Fibroblast of skin of back (primary cell): ENCODE data around the gene SELENOO. TPM values are rescaled to one million over a fixed set of nuclear protein-coding genes. Genes with fewer than 3 reads are reported as not detected.
"Not testable (repeated sequence)": the region's sequence is repeated elsewhere in the genome, so short reads cannot be mapped to it uniquely, and the experiment has no call there.

Experiments
- DNase-seq: peaks from one replicate; pipeline ENCODE4 v3.0.0-alpha.2; 2013
- polyA plus RNA-seq, 2 experiments: library from polyadenylated mRNA; unstranded; fragments of 120-200 nt; gene quantifications; one replicate each; pipeline ENCODE4 v1.2.1, GENCODE V29; 2013; ENCODE audit not compliant: insufficient read length in 2 of 2

Gene SELENOO
- 17.7 TPM for polyA plus RNA-seq (2013, experiment 1 of 2; ENCODE audit: insufficient read length)
- polyA plus RNA-seq (2013, experiment 2 of 2; ENCODE audit: insufficient read length) = 10.7 TPM

DNA sequence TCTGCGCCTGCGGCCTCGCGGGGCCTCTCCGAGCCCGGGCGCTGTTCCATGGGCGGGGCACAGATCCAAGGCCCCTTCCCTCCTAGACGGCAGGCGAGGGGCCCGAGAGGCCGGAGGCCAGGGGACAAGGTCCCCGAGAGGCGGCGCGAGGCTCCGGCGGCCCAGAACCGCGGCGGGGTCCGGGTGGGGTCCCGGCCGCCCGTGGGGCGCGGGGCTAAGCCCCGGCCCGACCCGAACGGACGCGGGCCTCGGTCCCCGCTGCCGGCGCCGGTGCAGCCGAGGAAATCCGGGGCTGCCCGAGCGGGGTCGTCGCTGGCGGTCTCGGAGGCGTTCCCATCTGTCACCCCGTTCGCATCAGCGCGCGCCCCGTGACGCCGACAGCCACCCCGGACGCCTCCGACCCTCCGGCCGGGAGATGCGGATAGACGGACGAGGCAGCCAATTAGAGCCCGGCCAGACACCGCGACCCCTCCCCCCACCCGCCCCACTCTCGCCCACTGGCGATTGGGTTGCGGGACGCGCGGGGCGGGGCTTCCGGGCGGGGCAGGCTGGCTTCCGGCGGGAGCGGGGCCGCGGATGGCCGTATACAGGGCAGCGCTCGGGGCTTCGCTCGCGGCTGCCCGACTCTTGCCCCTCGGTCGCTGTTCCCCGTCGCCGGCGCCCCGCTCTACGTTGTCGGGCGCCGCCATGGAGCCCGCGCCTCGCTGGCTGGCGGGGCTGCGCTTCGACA, at the start of gene SELENOO:
SELENOO (plus strand) TSS at position 551 of the 730 bp plus-strand sequence; CDS start at position 577, 26 bp downstream.
- peak; percentile 87 for DNase-seq

DNA sequence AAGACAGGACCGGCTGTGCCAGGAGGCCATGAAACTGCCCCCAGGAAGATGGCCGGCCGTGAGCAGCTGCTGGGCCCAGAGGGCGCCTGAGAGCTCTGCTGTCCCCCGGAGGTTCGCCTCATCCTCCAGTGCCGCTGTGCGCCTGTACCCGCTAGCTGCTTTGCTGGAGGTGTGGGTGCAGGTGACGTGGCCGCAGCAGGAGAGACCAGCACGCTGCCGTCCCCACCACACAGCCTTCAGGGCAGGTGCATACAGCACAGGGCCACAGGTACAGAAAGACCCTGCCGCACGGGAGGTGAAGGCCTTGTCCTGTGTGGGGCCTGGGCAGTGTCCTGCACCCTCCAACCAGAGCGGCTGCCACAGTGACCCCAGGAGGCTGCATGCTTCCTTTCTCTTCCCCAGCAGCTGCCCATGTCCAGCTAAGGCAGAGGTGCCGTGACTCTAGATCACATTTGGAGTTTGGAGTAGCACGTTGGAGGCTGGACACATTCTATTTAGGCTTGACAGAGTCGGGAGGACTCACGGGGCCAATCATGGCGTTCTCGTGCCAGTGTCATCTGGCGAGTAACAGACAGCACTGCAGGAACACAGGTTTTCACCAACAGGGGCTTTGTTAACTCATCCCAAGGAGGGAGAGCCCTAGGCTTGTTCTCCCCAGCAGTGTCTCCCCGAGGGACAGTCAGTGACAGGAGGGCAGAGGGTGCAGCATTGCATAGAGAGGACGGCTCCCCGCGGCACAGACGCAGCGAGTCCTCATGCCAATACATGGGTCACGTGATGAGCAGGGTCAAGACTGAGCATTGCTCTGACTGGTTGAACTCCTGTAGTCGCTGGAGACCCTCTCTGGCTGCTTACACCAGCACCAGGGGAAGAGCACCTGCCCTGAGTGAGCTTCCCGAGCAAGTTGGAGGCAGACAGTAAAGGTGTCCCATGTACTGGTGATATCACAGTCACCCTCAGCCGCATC, 49.0 kb upstream of the SELENOO start:
- DNase-seq = no peak

GRCh38 chr22:50153056-50153755, 47.6 kb upstream of the SELENOO start:
- no peak for DNase-seq

GRCh38 chr22:50153756-50154140, 47.1 kb upstream of the SELENOO start:
- no peak for DNase-seq

DNA sequence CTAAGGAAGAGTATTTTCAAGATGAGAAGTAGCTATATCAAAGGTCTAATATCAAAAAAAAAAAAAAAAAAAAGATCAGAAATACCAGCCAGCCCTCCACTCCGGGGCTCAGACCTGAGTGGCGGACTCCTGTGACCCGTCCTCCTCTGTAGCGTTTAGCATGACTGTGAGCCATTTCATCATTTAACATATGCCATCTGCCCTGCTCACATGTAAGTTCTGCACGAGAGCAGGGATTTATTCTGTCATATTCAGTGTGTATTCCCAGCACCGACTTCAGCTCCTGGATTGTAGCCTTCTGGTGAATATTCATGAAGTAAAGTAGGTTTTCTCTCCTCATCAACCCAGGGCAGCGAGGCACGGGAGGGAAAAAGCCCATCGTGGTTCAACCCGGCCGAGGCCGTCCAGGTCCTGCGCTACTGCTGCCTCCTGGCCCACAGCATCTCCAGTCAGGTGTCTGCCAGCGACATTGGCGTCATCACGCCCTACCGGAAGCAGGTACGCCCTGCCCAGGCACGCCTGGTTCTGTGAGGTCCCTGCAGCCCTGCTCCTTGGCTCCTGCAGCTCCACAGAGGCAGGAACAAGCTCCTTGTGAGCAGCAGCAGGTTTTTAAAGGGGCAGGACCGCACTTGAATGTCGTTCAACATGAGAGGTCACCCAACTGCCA, 43.0 kb upstream of the SELENOO start:
- no peak for DNase-seq

GRCh38 chr22:50160947-50161346, 39.9 kb upstream of the SELENOO start:
- no peak for DNase-seq

- no peak for DNase-seq
These were observed 39.1 kb upstream of the SELENOO start for GRCh38 chr22:50161508-50162390.

DNA sequence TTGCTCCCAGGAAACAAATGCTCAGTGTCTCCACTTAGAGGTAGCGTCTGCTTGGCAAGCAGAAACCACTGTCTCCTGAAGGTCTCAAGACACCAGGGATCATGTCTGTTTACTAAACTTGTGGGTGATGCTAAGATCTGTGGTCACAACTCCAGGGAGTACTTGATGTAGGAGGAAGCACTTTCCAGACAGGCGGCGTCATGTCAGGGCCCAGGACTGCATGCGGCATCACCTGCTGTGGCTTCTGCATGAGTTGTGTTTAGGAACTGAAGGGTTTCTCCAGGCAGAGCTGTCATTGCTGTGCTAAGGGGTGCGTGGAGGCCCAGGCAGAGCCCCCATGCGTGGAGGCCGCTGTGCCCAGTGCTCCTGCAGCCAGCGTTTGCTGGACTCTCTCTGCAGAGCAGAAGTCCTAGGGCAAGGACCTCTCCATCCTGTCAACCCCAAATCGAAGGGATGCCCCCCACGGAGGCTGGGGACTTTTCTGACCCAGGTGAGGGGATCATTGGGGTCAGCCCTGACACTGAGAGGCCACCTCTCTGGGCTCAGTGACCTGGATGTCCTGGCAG, 38.3 kb upstream of the SELENOO start:
- DNase-seq = no peak

GRCh38 chr22:50165436-50166123, 35.2 kb upstream of the SELENOO start:
- DNase-seq = no peak

- DNase-seq = no peak
These were observed 32.9 kb upstream of the SELENOO start for GRCh38 chr22:50167689-50168489.

GRCh38 chr22:50168490-50169180, 32.2 kb upstream of the SELENOO start:
- not testable (repeated sequence) for DNase-seq

DNA sequence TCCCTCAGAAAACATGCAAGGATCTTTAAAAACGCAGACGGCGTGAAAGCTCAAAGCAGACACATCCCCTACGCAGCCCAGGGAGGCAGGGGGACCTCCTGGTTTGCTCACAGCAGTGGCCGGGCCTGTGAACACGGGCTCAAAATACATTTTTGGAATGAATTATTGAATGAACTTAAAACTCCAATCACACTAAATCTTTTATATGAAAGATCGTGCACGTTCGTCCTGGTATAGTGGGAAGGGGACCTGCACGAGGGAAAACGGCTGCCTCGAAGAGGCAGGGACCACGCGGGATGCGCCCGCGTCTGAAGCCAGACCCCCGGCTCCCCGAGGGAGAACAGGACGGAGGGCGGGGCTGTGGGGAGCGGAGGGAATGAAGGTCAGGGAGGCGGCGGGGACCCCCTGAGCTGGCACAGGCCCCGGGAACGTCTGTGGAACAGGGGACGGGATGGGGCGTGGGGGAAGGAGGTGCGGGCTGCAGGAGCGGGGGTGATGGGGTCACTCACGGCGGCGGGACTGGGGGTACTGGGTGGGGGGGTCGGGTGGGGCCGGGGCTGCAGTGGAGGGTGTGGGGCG, 31.5 kb upstream of the SELENOO start:
- DNase-seq = no peak

DNA sequence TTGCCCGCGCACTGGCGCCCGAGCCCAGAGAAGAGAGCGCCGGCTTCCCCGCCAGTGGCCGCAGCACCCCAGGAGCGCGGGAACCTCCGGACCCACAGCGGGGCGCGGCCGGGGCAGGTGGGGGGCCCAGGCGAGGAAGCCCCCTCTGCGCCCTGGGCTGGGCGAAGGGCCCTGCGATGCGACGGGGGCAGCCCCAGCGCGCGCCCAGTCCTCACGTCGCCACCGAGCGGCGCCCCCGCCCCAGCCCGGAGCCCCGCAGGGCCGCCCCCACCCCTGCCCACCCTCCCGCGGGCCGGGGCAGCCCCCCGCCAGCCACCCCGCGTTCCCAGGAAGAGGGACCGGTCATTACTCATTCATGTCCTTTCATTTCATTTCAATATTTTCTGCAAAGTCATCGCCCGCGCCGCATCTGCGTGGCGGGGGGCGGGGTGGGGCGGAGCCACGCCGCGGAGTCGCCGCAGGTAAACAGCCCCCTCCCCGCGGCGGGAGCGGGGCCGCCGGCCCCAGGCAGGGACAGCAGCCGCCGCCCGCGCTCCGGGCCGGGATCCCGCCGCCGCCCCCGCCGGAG, 31.0 kb upstream of the SELENOO start:
- peak; percentile 29 for DNase-seq

DNA sequence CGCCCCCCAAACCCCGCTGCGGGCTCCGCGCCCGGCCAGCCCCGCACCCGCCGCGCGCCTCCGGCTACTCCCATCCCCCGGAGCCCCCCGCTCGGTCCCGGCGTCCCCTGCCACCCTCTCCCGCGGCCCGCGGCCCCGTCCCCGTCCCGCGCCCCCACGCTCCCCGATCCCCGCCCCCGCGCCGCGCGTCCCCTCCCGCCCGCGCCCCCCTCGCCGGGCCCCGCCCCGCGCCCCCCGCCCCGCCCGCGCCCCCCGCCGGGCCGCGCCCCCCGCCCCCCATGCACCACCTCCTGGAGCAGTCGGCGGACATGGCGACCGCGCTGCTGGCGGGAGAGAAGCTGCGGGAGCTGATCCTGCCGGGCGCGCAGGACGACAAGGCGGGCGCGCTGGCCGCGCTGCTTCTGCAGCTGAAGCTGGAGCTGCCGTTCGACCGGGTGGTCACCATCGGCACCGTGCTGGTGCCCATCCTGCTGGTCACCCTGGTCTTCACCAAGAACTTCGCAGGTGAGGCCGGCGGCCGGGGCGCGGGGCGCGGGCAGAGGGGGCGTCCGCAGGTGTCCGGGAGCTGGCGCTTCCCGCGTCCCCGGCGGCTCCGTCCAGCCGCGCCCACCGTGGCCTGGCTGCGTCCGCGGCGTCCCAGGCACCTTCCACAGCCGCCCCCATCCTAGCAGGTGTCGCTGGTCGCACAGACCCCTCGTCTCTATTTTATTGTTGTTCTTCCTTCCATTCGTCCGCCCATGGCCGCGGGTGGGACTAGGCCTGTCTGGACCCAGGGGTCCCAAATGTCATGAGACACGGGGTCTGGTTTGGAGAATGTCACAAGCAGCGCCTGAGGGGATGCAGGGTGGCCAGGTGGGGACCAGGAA, 30.1 kb upstream of the SELENOO start, which contains the start of gene PANX2:
PANX2 (plus strand) TSS at position 279 of the 866 bp plus-strand sequence; CDS start at position 279, 0 bp downstream.
- no peak for DNase-seq

DNA sequence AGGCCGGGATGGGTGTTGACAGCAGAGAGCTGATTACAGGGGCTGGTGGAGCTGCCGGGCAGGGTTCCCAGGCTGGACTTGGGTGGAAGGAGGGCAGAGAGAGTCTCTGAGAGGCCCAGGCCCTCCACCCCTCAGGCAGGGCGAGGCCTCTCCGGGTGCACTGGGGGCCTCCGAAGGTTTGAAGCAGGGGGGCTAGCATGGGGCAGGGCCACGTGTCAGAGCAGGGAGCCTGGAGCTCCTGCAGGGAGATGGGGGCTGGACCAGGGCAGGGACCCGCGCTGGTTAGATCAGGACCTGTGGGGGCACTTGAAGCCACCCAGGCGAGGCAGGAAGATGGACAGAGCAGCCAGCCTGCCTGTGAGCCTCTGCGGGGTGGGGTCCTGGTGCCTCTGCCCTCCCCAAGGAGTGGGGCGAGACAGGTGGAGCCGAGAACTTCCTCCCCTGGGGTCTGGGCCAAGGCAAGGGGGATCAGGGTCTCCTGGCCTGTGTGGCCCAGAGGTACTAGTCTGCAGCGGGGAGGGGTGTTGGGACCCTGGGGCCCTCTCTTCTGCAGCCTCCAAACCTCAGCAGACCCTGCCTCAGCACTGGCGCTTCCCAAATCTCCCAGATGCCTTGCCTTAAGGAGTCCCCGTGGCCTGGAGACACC, 29.4 kb upstream of the SELENOO start:
- no peak for DNase-seq

- DNase-seq = no peak
These were observed 28.8 kb upstream of the SELENOO start for GRCh38 chr22:50171965-50172421.
